CD4-positive, alpha-beta T cell treated with Interleukin-12 subunit alpha and Interleukin-12 subunit beta, for 1 hour (primary cell): Measurements from ENCODE around the gene ARHGEF26.

Source experiments
- DNase-seq: peaks from one replicate; pipeline ENCODE4 v3.0.0-alpha.2; 2020

The ARHGEF26 gene

DNA sequence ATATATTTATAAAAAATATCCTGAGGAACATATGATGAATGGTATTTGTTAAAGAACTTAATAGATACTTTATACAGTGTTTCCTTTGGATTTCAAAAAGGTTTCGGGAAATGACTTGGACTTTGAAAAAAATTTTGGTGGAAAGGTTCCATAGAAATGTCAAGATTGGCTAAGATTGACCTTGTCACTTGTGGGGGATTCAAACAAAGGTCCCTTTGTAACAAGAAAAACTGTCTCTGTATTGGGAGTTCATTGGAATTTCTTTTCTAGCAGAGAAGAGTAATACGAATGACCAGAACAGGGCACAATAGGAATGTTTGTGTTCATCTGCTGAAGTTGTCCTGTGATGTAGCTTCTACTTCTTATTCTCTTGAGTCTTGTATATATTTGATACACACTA, 43.2 kb downstream of the ARHGEF26 start:
- DNase-seq = no peak

DNA sequence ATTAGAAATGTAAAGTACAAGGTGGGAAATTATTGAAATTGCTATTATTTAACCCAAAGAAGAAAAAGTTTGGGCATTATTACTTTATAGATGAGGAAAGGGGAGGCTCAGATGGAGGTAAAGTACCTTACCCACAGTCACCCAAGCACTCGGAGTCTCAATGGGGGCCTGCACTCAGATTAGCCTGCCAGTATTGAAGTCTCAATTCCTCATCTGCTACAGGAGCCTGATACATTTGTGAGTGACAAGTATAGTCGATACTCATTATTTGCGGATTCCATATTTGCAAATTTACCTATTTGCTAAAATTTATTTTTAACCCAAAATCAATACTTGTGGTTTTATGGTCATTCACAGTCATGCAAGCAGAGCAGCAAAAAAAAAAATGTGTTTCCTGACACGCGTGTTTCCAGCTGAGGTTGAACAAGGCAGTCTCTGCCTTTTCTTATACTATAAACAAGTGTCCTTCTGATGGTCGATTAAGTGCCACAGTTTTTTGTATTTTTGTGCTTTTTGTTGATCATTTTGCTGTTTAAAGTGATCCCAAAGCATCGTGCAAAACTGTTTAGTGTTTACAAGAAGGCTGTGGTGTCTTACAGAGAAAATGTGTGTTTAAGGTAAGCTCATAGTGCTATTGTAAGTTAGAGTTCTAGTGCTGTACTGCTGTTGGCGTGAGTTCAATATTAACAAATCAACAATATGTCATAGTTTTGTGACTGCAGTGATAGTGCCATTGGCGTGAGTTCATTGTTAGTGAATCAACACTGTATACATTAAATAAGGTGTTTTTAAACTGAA, 48.0 kb downstream of the ARHGEF26 start:
- no peak for DNase-seq

DNA sequence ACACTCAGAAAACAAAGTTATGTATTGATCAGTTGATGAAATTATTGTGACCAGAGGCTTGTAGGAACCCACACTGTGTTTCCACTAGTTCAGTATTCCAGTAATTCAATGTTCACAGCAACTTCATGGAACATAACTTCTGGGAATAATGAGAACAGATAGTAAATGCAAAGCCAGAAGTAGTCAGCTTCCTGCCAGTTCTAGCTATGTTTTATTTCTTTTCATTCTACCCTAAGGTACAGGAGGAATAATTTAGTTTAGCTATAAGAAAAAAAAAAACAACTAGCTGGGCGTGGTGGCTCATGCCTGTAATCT, 48.6 kb downstream of the ARHGEF26 start:
- DNase-seq = no peak

- no peak for DNase-seq
These were observed 49.1 kb downstream of the ARHGEF26 start for GRCh38 chr3:154170300-154170699.

DNA sequence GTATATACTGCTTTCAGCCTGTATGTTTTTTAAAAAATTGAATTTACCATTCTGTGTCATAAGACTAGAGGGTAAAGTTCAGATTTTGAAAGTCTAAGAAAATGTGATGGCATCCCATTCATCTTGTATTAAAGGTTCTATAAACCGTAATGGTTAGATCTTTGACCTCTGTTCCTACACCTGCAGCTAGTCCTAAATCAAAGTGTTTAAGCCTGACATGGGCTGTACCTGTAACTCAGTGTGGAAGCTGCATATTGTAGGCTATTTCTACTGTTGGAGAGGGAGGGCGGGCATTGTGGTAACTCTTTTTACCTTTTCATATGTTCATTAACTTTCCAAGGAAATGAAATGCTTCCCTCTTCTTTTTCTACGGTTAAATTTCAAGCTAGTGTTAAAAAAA, 53.9 kb downstream of the ARHGEF26 start:
- no peak for DNase-seq

DNA sequence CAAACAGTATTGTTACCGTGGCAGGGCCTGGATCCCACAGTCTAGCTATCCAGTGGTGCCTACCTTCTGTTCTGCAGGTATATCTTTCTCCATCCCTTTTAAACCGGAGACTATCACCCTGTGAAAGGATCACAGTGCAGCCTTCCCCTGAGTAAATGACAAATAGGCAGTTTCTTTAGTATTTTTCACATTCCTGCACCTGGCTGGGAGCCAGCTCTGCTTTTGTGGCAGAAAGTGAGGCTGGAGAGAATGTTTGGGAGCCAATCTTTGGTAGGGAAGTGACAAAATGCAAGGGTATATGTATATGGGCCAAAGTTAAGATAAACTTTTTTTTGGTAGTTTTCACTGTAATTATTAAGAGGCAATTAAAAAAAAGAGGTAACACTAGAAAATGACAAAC, 54.8 kb downstream of the ARHGEF26 start:
- no peak for DNase-seq

GRCh38 chr3:154177406-154177805, 56.2 kb downstream of the ARHGEF26 start:
- no peak for DNase-seq

DNA sequence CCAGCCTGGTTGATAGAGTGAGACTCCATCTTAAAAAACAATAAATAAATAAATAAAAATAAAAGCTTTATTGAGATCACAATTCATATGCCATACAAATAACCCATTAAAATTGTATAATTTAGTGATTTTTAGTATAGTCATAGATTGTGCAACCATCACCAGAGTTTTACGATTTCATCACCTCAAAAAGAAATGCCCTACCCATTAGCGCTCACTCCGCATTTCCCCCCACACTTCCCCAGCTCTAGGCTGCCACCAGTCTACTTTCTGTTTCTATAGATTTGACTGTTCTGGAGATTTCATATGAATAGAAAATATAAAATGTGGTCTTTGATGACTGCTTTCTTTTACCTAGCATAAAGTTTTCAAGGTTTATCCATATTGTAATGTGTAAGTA, 57.0 kb downstream of the ARHGEF26 start:
- no peak for DNase-seq

DNA sequence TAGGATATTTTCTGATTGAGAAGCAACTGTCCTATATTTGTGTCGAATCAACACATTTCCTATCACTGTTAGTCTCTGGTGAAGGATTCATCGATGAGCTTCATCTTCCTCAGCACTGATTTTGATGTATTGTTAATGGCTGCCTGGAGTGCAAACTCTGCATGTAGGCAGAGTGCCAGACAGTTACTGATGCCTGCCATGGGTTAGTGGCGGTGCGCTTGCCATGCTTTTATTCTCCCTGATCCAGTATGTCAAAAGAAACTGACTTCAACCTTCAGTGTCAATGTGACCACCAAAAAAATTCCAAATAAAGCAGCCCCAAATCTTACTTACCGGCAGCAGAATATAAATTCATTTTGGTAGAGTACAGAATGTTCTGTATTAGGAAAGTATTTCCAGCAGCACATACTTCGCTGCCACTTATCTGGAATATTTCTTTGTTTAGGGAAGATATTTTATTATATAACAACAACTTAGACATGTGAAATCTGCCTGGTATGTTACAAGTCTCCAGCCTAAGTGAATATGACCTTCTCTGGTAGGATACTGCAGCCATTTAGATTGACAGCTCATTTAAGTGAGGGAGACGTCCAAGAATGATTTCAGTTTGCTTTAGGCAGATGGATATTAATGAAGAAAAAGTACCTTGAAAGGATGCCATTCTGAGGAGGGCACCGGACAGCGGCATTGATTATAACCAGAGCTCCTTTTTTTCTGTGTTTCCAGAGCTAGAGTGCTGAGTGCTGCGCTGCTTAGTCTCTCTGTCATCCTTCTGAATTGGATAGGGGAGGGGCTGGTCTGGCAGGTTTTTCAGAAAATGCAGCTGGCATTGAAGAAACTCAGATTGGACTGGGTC, 59.9 kb downstream of the ARHGEF26 start:
- DNase-seq = no peak

- DNase-seq = no peak
These were observed 61.2 kb downstream of the ARHGEF26 start for GRCh38 chr3:154182322-154182922.

DNA sequence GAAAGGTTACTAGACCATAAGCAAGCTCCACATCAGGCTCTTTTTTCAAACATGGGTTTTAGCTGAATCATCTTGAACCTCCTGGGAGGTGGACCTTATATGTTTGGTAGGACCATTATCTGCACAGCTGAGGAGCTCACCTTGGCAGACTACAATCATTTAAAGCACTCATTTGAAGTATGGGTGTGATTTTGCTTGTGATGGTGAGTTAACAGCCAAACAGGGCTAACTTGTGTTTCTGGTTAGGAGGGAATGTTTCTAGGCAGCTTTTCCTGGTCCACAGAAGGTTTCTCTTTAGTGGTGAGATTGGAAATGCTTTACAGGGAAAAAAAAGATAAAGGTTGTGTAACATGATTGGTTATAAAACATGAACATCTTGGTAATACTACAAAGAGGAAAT, 61.8 kb downstream of the ARHGEF26 start:
- no peak for DNase-seq

GRCh38 chr3:154184582-154184981, 63.4 kb downstream of the ARHGEF26 start:
- DNase-seq = no peak

GRCh38 chr3:154188437-154188836, 67.2 kb downstream of the ARHGEF26 start:
- no peak for DNase-seq

DNA sequence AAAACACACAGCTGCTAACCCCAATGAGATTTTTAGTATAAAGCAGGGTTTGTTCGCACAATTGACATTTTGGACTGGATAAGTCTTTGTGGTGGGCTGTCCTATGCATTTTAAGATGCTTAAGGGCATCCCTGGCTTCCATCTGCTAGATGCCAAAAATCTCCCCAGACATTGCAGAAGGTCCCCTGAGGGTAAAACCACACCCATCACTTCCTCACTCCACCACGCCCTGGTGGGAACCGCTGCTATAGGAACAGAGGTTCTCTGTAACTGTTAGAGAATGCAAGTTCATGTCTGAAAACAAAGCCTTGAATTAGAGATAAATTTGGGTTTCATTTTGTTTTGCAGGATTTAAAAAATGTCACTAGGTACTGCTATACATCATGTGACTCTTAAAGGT, 67.7 kb downstream of the ARHGEF26 start:
- DNase-seq = no peak

GRCh38 chr3:154191520-154191919, 70.3 kb downstream of the ARHGEF26 start:
- DNase-seq = no peak

- no peak for DNase-seq
These were observed 71.0 kb downstream of the ARHGEF26 start for GRCh38 chr3:154192225-154192624.

DNA sequence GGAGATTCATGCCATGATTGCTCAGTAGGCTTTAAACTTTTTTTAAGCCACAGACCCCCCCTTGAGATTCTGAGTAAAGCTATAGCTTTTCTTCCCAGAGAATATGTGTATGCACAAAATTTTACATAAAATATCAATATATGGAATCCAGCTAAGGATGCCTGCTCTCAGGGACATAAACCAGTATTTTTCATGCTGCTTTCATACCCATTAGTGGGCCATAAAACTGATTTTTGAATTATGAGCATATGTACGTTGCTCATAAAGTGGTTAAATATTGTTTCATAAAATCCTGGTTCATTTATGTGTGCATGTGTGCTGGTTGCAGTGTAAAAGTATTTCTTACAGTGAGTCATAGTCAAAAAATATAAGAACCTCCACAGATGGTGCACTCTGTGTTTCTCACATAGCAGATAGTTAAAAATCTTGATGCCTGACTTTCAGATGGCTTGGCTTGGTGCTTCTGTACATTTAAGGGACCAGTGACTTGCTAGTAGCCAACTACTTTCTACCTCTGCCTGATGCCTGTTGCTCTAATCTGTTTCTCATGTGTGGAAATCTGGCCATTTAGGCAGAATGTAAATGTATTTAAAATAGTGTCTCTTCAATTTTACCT, 71.9 kb downstream of the ARHGEF26 start:
- no peak for DNase-seq

DNA sequence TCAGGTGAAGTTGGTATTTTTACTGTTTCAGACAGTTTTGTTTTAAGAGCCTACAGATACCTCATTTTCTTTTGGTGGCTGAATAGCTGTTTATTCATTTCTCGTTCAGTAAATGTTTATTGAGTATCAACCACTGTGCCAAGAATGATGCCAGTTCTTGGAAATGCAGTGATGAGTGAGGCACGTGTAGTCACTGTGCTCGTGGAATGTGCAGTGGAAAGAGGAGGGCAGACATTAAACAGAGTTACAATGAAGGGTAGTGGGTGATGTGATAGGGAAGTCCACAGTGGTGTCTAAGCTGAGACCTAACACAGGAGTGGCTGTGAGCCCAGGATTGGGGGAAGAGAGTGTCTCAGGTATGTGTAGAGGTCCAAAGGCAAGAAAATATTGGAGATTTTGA, 73.7 kb downstream of the ARHGEF26 start:
- DNase-seq = no peak

GRCh38 chr3:154195620-154196356, 74.6 kb downstream of the ARHGEF26 start:
- no peak for DNase-seq

DNA sequence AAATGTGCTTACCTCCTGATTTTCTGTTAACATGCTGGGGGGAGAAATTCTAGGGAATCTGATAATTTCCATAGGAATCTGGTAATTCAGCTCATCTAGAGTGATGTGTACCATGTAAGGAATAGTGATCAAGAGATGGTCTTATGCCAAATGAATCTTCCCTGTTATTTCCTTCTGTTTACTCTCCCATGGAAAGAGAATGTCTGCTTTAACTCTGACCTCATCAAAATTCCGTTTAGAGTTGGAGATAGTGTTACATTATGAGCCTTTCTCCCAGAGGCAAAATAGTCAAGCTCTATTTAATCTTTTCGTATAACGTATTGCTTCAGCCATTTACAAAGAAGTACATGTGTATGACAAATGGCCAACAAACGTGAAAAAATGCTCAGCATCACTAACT, 76.6 kb downstream of the ARHGEF26 start:
- DNase-seq = no peak

- DNase-seq = no peak
These were observed 88.3 kb downstream of the ARHGEF26 start for GRCh38 chr3:154209499-154209898.

GRCh38 chr3:154210986-154211385, 89.8 kb downstream of the ARHGEF26 start:
- DNase-seq = no peak

DNA sequence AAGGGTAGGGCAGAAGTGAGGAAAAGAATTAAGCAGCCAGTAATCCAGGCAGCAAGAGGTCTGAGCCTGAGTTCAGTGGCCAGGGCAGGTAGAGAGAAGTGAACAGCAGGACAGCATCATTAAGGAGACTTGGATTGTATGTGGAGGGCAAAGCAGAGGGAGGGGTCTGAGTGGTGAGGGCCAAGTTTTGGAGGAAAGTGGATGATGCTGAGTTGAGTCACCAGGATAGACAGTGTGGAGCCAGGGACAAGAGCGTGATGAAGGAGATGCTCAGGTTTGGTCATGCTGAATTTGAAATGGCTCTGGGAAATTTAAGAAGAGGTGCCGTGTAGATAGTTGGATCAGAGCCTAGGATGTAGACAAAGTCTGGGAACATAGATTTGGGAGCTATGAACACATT, 93.1 kb downstream of the ARHGEF26 start:
- DNase-seq = no peak
